GM12878 (cell line): ENCODE results near the gene ST7. TPM values are rescaled to one million over a fixed set of nuclear protein-coding genes. Genes with fewer than 3 reads are reported as not detected.

ENCODE experiments used
- ATF7 ChIP-seq: fragments of 450-650 bp; IDR thresholded peaks from 2 replicates; pipeline ENCODE4 v1.6.1; 2016; ENCODE audit warnings: low read depth, mild to moderate bottlenecking
- BRCA1 ChIP-seq: IDR thresholded peaks from 2 replicates; pipeline ENCODE4 v1.6.1; 2011; ENCODE audit warnings: low read depth, low read length, improper control_type of control experiment
- E4F1 ChIP-seq: fragments of 450-650 bp; IDR thresholded peaks from 2 replicates; pipeline ENCODE4 v1.6.1; 2018; ENCODE audit warnings: borderline replicate concordance, mild to moderate bottlenecking; ENCODE audit not compliant: partially characterized antibody
- EED ChIP-seq: sonication (generic); IDR thresholded peaks from 2 replicates; pipeline ENCODE4 v1.6.1; 2016; ENCODE audit warnings: antibody characterized with exemption, low read depth
- ETV6 ChIP-seq, 2 experiments: fragments of 450-650 bp in 1 of 2; IDR thresholded peaks in 1 of 2; conservative IDR thresholded peaks in 1 of 2; 2 replicates each; pipeline ENCODE4 v1.6.1; 2014; ENCODE audit warnings: antibody characterized with exemption in 1 of 2, borderline replicate concordance in 1 of 2, low read depth in 1 of 2, mild to moderate bottlenecking in 1 of 2, moderate library complexity in 1 of 2
- RCOR1 ChIP-seq: conservative IDR thresholded peaks from 2 replicates; pipeline ENCODE4 v1.6.1; 2012; ENCODE audit warnings: low read depth, low read length, improper control_type of control experiment
- TCF7 ChIP-seq: IDR thresholded peaks from 2 replicates; pipeline ENCODE4 v1.6.1; 2014; ENCODE audit warnings: antibody characterized with exemption, borderline replicate concordance
- ZBTB33 ChIP-seq: fragments of 450-650 bp; IDR thresholded peaks from 2 replicates; pipeline ENCODE4 v1.6.1; 2017; ENCODE audit warnings: mild to moderate bottlenecking
- ZBTB4 ChIP-seq: fragments of 450-650 bp; formaldehyde crosslinking; IDR thresholded peaks from 2 replicates; pipeline ENCODE4 v1.4.0; 2022; ENCODE audit warnings: mild to moderate bottlenecking, moderate library complexity
- ZNF622 ChIP-seq: fragments of 450-650 bp; IDR thresholded peaks from 2 replicates; pipeline ENCODE4 v1.6.1; 2017; ENCODE audit warnings: mild to moderate bottlenecking, inconsistent platforms
- polyA plus RNA-seq, 11 experiments: library from polyadenylated mRNA; depleted of rRNA in 4 of 11; unstranded in 6 of 11; stranded (reverse) in 5 of 11; fragments of >200 nt; fragmentation: Nextera tagmentation in 4 of 11; fragmentation: Illumina TruSeq in 1 of 11; extraction: Ambion mirVana in 4 of 11; extraction: Trizol in 1 of 11; gene quantifications; 1 replicate in 1 of 11; 2 replicates in 10 of 11; pipeline versions ENCODE4 v1.2.1 to v1.2.3, GENCODE V29; 2011 to 2016; ENCODE audit warnings: inconsistent platforms in 2 of 11, missing spikeins in 2 of 11, low read depth in 1 of 11
- total RNA-seq, 4 experiments: library from RNA; depleted of rRNA in 3 of 4; stranded (reverse); fragments of >200 nt in 3 of 4; fragmentation: Illumina TruSeq in 1 of 4; extraction: Trizol in 1 of 4; gene quantifications; 2 replicates each; pipeline versions ENCODE4 v1.2.1 to v1.2.3, GENCODE V29; 2013 to 2021
- TF ChIP-seq, protein P1 (sequence below): IDR thresholded peaks from 2 replicates; pipeline ENCODE4 v1.6.1; 2012; ENCODE audit warnings: improper control_type of control experiment, low read depth, low read length; ENCODE audit not compliant: insufficient replicate concordance

ST7 gene
- total and polyA plus RNA-seq, 10 of the 15 experiments (the other 5 are each of a cell fraction or from before 2014, with no cell fraction given): 27.7 to 76.4 (median 53.6) TPM

DNA sequence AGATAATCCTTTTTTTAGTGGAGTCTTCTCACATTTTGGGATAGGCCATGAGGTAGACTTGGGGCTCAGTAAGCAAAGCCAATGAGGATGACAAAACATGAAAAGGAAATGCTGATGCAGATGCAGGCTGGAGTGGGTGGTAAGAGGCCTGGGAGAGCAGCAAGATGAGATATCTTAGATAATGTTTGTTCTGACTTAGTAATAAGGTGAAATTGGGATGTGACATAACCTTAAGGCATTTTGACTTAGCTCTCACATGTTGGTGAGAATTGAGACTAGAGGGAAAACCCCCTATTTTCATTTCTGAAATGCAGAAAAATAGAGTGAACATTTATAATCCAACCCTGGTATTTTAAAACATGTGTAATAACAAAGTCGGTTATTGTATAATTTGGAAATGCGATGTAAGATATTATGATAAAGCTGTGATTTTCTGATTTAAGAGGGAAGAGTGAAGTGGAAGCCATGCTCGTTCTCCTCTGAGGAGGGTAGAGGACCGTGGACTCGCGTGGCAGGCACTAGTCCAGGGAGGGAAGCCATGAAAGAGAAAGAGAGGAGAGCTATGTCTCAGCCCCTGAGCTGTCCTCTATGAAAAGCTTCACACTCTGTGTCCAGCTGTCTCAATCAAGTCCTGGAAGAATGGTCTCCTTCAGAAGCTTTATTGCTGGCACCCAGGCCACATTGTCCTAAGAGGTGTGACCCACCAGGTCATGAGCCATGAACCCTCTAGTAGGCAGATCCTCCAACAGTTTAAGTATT, 57.3 kb downstream of the ST7 start (continued):
- TF ChIP-seq RCOR1 (no peak), ATF7 (peak; percentile 83), ZBTB4 (CRISPR knock-in tag) (no peak), ETV6 (conservative IDR thresholded peaks at IDR 0.05 in 1 of 2, IDR thresholded peaks at IDR 0.05 in 1 of 2; ENCODE audit: borderline replicate concordance in 1 of 2, low read depth in 1 of 2) (peak in 1 of 2 experiments; percentile 57; a peak in 1 of 4 replicates), ZBTB33 (no peak), EED (peak; percentile 94), BRCA1 (no peak), ZNF622 (no peak), E4F1 (no peak), TCF7 (peak; percentile 74)
- TF ChIP-seq, protein P1, sequence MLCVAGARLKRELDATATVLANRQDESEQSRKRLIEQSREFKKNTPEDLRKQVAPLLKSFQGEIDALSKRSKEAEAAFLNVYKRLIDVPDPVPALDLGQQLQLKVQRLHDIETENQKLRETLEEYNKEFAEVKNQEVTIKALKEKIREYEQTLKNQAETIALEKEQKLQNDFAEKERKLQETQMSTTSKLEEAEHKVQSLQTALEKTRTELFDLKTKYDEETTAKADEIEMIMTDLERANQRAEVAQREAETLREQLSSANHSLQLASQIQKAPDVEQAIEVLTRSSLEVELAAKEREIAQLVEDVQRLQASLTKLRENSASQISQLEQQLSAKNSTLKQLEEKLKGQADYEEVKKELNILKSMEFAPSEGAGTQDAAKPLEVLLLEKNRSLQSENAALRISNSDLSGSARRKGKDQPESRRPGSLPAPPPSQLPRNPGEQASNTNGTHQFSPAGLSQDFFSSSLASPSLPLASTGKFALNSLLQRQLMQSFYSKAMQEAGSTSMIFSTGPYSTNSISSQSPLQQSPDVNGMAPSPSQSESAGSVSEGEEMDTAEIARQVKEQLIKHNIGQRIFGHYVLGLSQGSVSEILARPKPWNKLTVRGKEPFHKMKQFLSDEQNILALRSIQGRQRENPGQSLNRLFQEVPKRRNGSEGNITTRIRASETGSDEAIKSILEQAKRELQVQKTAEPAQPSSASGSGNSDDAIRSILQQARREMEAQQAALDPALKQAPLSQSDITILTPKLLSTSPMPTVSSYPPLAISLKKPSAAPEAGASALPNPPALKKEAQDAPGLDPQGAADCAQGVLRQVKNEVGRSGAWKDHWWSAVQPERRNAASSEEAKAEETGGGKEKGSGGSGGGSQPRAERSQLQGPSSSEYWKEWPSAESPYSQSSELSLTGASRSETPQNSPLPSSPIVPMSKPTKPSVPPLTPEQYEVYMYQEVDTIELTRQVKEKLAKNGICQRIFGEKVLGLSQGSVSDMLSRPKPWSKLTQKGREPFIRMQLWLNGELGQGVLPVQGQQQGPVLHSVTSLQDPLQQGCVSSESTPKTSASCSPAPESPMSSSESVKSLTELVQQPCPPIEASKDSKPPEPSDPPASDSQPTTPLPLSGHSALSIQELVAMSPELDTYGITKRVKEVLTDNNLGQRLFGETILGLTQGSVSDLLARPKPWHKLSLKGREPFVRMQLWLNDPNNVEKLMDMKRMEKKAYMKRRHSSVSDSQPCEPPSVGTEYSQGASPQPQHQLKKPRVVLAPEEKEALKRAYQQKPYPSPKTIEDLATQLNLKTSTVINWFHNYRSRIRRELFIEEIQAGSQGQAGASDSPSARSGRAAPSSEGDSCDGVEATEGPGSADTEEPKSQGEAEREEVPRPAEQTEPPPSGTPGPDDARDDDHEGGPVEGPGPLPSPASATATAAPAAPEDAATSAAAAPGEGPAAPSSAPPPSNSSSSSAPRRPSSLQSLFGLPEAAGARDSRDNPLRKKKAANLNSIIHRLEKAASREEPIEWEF: peak; percentile 40
